GM18870 (cell line): Measurements from ENCODE around the gene PNPLA1.

ENCODE experiments used
- ATAC-seq: cut with Tn5 transposase; IDR thresholded peaks from one replicate; pipeline ENCODE4 v1.9.1; 2021; ENCODE audit warnings: moderate library complexity; ENCODE audit not compliant: unreplicated experiment

Gene PNPLA1

DNA sequence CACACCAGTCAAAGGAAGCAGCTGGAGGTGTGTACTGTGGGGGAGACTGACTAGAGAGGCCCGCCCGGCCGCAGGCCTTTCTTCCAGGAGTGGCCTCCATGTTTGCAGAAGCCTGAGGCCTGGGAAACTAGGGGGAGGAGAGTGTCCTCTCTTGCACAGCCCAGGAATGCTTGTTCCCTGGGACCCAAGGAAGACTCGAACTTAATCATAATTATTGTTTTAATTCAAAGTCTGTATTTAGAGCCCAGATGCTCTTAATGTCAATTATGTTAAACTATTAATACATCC is 43.7 kb downstream of the PNPLA1 start:
- no peak for ATAC-seq

- ATAC-seq, result no peak
Observed at GRCh38 chr6:36314221-36315014, 44.6 kb downstream of the PNPLA1 start.

DNA sequence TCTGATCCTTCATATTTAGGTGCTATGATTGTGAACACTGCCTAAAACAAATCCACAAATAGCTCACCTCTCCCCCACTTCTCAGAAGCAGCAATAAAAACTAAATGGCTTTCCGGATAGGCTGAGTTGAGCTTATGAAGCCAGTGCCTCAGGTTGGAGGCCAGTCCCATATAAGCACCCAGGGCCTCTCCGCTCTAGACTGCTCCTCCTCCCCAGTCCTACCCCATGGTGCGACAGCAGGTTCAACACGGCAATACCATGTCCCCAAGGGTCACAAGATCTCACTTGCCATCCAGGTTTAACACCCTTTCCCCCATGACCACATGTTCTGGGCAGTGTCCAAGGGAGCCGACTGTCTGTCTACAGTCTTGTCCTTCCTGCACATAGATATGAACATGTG is 46.1 kb downstream of the PNPLA1 start:
- ATAC-seq, result no peak

GRCh38 chr6:36317623-36318022 is 47.8 kb downstream of the PNPLA1 start:
- ATAC-seq, result no peak

DNA sequence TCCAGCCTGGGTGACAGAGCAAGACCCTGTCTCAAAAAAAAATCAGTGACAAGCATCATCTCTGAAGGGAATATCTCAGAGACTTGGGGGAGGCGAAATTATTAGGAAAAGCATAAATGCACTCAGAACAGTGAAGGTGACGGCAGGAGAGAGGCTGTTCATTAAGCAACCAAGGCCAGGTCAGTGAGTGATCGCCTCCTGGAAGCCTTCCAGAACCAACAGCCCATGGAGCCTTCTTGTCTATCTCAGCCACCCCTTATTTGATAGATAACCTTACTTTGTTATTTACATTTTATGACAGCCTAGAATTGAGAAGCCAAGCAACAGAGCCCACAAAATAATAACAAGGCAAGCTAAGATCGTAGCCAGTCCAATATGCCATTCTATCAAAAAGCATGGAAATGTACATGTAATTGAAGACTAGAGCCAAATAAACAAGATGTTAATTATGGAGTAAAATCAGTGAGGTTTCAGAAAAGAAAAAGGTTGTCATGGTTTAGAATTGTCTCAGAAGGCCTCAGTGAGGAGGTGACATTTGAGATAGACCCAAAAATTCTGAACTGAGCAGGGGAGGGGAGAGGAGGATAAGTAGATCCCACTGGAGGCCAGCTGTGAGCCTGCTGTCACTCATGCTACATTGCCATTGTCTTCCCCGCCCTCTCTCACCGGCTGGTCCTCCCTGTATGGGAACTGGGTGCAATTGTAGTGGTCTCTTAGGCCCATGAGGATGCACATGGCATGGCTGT is 49.0 kb downstream of the PNPLA1 start:
- no peak for ATAC-seq

DNA sequence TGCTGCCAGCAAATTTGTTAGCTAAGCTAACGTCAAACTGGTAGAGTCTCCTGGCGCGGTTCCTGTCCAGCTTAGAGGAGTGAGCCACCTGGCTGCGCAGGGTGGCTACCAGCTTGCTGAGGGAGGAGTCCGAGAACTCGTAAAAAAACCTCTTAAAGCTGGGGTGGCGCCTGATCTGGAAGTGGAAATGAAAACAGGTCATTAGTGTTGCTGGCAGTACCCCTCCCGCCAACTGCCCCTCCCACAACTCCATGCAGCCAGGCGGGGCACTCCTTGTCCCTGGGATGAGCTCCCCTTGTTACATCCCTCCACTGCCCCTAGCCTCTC is 49.5 kb downstream of the PNPLA1 start:
- no peak for ATAC-seq

DNA sequence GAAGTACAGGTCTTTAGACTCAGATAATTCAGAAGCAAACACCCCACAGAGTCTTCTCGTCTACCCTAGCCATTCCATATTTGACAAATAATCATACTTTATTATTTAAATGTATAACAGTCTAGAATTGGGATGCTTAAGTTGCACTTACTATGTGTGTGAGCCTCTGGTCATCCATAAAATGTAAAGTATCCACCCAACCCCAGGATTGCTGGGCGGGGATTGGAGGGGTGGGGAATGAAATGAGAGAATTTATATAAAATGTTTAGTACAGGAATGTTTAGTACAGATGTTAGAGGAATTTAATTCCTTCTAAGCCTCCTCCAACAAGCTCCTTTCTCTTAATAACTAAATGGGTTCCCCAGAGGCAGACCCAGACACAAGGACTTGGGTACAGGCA is 50.0 kb downstream of the PNPLA1 start:
- ATAC-seq, result no peak

DNA sequence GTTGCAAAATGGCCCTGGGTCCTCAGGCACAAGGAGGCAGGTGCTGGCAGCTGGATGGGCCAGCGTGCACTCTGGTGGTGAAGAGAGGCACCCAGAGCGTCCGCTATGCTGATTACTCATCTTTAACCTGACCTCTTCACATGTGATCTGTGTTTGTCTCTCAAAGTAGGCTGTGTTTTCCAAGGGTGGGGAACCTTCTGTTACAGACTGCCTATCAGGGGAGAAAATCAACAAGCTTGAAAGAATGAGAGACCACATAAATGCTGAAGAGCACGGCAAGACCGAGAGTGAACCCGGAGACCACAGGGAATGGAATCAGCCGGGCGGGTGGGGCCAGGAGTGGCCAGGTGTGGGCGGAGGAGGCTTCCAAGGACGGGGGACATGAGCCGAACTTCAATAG is 50.6 kb downstream of the PNPLA1 start:
- no peak for ATAC-seq

GRCh38 chr6:36322591-36322990 is 52.7 kb downstream of the PNPLA1 start:
- ATAC-seq, result no peak

- ATAC-seq, result no peak
Observed at GRCh38 chr6:36323062-36323461, 53.2 kb downstream of the PNPLA1 start.

- no peak for ATAC-seq
Observed at GRCh38 chr6:36324191-36324590, 54.3 kb downstream of the PNPLA1 start.

DNA sequence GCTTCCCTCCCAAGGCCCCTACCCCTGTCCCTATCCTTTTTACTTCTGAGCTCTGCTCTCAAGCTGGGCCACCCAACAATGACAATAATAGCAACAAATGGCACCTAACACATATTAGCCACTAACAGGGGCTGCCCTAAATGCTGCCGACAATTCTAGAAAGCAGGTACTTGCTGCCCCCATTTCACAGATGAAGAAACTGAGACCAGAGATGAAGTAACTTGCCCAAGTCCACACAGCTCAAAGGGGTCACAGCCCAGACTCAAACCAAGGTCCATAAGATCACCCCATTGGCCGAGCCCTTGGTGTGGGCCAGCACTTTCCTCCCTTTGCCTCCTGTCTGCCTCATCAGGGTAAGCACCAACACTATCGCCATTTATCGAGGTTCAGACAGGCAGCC is 54.9 kb downstream of the PNPLA1 start:
- no peak for ATAC-seq

GRCh38 chr6:36326356-36326995 is 56.6 kb downstream of the PNPLA1 start:
- no peak for ATAC-seq

DNA sequence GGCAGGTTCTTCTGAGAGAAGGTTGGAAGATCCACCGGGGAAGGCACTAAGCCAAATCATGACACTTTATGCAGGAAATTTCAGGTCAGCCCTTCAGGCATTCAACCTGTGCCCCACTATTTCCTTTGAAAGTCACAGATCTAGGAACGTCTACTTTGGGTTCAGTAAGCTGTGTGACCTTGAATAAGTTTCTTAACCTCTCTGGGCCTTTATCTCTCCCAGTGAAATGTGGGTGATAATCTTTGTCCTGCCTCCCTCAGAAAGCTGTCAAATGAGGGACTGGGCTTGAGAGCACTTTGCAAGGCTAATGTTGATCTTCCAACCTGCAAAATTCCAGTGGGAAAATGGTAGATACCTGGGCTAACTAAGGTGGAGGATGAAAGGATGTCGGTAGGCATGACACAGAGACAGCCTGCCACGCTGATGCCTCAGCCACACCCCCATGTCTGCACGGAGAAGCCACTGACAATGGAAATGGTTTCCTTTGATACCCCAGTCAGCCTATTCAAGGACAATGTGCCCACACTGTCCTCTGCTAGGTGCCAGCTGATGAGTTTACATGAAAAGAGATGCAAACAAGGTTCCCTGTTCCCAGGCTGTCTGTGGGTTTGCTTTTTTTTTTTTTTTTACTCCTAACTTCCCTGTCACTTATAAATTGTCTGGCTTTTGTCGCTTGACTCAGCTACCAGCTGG is 57.5 kb downstream of the PNPLA1 start:
- no peak for ATAC-seq

GRCh38 chr6:36327919-36328236 is 58.0 kb downstream of the PNPLA1 start:
- no peak for ATAC-seq

DNA sequence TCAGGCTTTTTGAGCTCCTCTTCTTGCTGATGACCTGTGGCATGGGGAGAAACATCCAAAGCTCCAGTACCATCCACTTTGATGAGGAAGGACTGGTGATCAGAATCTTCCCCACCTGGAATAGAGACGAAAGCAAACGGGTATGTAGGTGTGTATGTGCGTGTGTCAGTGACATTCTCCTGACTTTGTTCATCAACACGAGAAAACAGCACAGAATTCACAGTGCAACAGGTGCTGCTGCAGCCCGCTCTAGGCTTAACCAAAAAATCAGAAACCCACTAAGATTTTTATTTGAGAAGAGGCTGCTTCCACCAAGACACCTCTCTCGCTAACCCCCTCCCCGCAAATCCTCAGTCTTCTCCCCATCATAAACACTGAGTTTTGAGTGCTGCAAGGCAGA is 58.7 kb downstream of the PNPLA1 start:
- ATAC-seq, result no peak

- no peak for ATAC-seq
Observed at GRCh38 chr6:36329798-36330291, 60.0 kb downstream of the PNPLA1 start.

DNA sequence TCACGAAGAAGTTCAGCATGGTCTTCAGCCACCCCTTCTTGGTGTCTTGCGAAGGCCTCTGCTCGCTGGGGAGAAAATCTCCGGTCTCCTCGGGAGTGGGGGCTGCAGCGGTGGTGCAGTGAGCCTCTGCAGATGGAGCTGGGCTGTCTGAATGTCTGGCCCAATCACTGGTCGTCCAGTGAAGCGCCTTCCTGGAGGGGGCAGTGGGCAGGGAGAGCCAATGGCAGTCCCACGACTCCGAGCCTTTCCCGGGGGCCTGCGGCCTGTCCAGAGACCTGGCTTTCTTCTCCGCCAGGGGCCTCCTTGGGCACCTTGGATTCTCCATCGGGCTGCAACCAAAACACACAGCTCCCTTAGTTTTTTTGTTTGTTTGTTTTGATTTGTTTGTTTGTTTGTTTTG is 60.5 kb downstream of the PNPLA1 start:
- ATAC-seq, result no peak

DNA sequence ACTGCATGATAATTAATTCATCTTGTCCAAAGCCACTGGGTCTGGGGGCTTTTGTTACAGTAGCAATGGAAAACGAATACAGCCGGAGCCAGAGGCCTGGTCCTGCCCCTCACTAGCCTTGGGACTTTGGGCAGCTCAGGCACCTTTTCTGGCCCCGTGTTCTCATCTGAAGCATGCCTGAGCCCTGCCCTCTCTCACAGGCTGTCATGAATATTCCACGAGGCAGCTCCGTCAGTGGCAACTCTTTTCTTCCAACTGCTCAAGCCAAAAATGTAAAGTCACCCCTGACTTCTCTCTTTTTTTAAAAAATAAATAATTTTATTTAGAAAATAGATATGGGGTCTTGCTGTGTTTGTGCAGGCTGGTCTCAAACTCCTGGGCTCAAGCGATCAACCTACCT is 61.5 kb downstream of the PNPLA1 start:
- no peak for ATAC-seq

DNA sequence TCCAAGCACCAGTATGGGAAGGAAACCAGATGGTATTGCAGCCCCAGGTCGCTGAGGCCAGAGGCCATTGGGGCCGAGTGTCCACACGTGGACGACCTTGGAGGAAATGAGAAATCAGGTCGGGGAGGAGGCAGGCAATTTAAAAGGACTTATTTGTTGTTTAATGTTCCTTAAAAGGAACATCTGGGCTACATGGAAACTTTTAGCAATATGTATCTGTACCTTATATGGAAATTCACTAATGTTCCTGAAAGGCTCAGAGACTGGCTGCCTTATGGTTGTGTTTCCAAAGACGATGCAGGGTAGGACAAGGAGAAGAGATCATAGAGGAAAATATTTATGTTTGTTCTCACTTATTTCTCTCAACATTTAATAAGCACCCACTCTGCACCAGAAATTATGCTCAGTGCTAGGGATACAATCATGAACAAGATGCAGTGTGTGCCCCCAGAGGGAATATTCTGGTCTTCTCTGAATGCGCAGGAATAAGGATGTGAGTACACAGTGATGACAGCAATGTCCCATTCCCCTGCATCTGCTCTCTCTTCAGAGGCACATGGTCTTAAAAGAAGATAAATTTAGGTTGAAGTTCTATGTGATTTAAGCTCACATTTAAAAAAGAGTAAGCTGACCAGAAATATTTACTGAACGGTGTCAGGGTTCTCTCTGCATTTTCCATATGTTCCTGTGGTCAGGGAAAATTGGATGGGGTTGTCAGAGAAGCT is 63.5 kb downstream of the PNPLA1 start:
- no peak for ATAC-seq
